ENCODE measurements around the gene SREBF1. TPM values are rescaled to one million over a fixed set of nuclear protein-coding genes. Genes with fewer than 3 reads are reported as not detected.

SREBF1 gene
- total RNA-seq, 1 experiment from 2014 or later = 360 TPM

GRCh38 chr17:17771498-17772201 lies 65.1 kb downstream of the SREBF1 start:
- ChIA-PET CTCF (no interaction called here), POLR2A (ENCODE audit: unreplicated experiment) (no interaction called here)
- intact Hi-C loops (cut with micrococcal nuclease; ENCODE audit: unreplicated experiment) = no loop called here
- Histone ChIP-seq H3K27me3 (ENCODE audit: insufficient read depth, low read depth) (no peaks in the 10 kb centered on the region), H4K20me1 (ENCODE audit: insufficient read depth) (peaks cover 83% of the 10 kb centered on the region), H3K4me2 (no peak overlapping the region), H2AFZ (no peak overlapping the region), H3K9me2 (ENCODE audit: insufficient read depth) (no peaks in the 10 kb centered on the region), H3K36me3 (ENCODE audit: low read depth) (no peaks in the 10 kb centered on the region), H3K4me1 (replicated peaks; ENCODE audit: insufficient read depth) (peaks cover 16% of the 10 kb centered on the region; the same call in 1 of the 2 replicates), H3K4me3 (no peak overlapping the region), H3K9me3 (ENCODE audit: insufficient read depth, low read depth) (no peaks in the 10 kb centered on the region), H3K79me2 (ENCODE audit: low read depth) (peaks cover 51% of the 10 kb centered on the region), H3F3A (ENCODE audit: insufficient read depth, low read depth) (peaks cover 27% of the 10 kb centered on the region), H3K27ac (no peak overlapping the region)
- no peak for TF ChIP-seq EZH2 (IDR thresholded peaks at IDR 0.05; ENCODE audit: low read depth)
- no peak for TF ChIP-seq CTCF (conservative IDR thresholded peaks at IDR 0.05)
- peak in 1 of 2 experiments; percentile 20 for DNase-seq
- no TSS peak for BruUV-seq (replicated peaks)

DNA sequence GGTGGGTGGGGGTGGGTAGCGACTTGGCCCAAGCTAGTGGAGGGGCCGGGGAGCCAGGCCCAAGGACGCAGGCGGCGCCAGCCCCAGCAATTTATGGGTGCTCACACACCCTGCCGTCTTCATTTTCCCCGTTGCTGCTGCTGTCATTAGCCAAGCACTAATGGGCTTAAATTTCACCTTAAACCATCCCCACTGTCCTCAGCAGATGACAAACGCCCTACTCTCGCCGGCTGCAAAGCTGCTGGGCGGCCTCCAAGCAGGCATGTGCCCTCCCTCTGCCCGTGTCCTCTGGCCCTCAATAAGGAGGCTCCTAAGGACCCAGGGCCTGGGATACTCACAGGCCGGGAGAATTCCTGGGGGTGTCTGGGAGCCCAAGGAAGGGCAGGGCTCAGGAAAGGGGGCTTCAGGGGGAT lies 66.1 kb downstream of the SREBF1 start:
- H3F3A ChIP-seq (ENCODE audit: insufficient read depth, low read depth) = peaks cover 27% of the 10 kb centered on the region
- no peak overlapping the region for H3K27ac ChIP-seq
- H3K9me3 ChIP-seq (ENCODE audit: insufficient read depth, low read depth) = no peaks in the 10 kb centered on the region
- CTCF ChIA-PET = no interaction called here
- TF ChIP-seq EZH2 (IDR thresholded peaks at IDR 0.05; ENCODE audit: low read depth) (no peak), CTCF (conservative IDR thresholded peaks at IDR 0.05) (no peak)
- H3K4me2 ChIP-seq = no peak overlapping the region
- peaks cover 84% of the 10 kb centered on the region for H4K20me1 ChIP-seq (ENCODE audit: insufficient read depth)
- no peaks in the 10 kb centered on the region for H3K27me3 ChIP-seq (ENCODE audit: insufficient read depth, low read depth)
- BruUV-seq (replicated peaks) = no TSS peak
- no peaks in the 10 kb centered on the region for H3K9me2 ChIP-seq (ENCODE audit: insufficient read depth)
- intact Hi-C loops (cut with micrococcal nuclease; ENCODE audit: unreplicated experiment) = no loop called here
- H3K4me1 ChIP-seq (replicated peaks; ENCODE audit: insufficient read depth) = peaks cover 16% of the 10 kb centered on the region; the same call in 1 of the 2 replicates
- peaks cover 57% of the 10 kb centered on the region for H3K79me2 ChIP-seq (ENCODE audit: low read depth)
- H3K4me3 ChIP-seq = no peak overlapping the region
- no peak for DNase-seq
- POLR2A ChIA-PET (ENCODE audit: unreplicated experiment) = no interaction called here
- no peak overlapping the region for H2AFZ ChIP-seq
- no peaks in the 10 kb centered on the region for H3K36me3 ChIP-seq (ENCODE audit: low read depth)

DNA sequence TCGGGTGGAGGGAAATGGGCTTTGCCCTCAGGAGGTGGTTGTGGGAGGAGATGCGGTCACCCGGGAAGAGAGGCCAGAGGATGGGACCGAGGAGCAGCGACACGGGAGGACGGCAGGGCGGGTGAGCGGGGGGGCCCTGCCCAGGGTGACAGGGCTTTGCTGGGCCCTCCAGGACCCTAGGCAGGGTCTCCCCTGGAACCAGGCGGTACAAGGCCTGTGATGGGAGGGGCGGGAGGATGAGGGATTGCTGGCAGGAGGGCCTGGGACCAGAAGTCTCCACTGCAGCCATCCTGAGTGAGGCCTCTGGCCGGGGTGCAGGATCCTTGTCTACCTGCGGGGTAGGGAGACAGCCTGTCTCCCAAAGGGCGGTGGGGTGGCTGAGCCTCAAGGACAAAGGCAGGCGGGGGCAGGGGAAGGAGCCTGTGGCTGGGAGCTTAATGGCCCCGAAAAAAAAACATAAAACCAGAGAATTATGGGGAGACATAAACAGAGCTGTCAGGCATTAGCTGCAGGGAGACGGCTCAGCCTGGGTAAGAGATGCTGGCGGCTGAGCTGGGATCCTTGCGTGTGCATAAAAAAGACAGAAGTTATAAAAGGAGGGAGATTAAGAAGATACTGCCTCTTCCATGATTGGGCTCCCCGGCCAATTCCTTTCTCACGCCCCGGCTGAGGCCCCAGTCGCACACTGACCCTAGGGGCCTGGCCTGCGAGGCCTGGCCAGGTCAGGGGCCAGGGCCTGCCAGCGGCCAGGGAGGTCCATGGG lies 66.7 kb downstream of the SREBF1 start:
- Histone ChIP-seq H3K4me2 (no peak overlapping the region), H3F3A (ENCODE audit: insufficient read depth, low read depth) (peaks cover 24% of the 10 kb centered on the region), H3K4me1 (replicated peaks; ENCODE audit: insufficient read depth) (peaks cover 16% of the 10 kb centered on the region; the same call in 1 of the 2 replicates), H3K27ac (no peak overlapping the region), H3K9me3 (ENCODE audit: insufficient read depth, low read depth) (no peaks in the 10 kb centered on the region), H2AFZ (no peak overlapping the region), H3K4me3 (no peak overlapping the region), H4K20me1 (ENCODE audit: insufficient read depth) (peaks cover 82% of the 10 kb centered on the region), H3K79me2 (ENCODE audit: low read depth) (peaks cover 61% of the 10 kb centered on the region), H3K36me3 (ENCODE audit: low read depth) (0 out of 2 replicates have a peak, but pooled peaks cover 2% of the 10 kb centered on the region), H3K9me2 (ENCODE audit: insufficient read depth) (no peaks in the 10 kb centered on the region), H3K27me3 (ENCODE audit: insufficient read depth, low read depth) (no peaks in the 10 kb centered on the region)
- TF ChIP-seq EZH2 (IDR thresholded peaks at IDR 0.05; ENCODE audit: low read depth) (no peak), CTCF (conservative IDR thresholded peaks at IDR 0.05) (no peak)
- no TSS peak for BruUV-seq (replicated peaks)
- intact Hi-C loops (cut with micrococcal nuclease; ENCODE audit: unreplicated experiment) = no loop called here
- DNase-seq = peak in 1 of 2 experiments; percentile 32
- ChIA-PET POLR2A (ENCODE audit: unreplicated experiment) (no interaction called here), CTCF (no interaction called here)
